Fibroblast of mammary gland (primary cell): Measurements from ENCODE around the gene RNF125.
"Not testable (repeated sequence)": the region's sequence is repeated elsewhere in the genome, so short reads cannot be mapped to it uniquely, and the experiment has no call there.

Experiments
- DNase-seq: peaks from one replicate; pipeline ENCODE4 v3.0.0-alpha.2; 2010; ENCODE audit warnings: low read depth
- H3K4me3 ChIP-seq: 2 replicates; pipeline ENCODE4 v1.5.1; 2011; ENCODE audit warnings: low read depth, mild to moderate bottlenecking, low read length, moderate library complexity; ENCODE audit not compliant: control insufficient read depth
- TF ChIP-seq, protein P1 (sequence below): conservative IDR thresholded peaks from 2 replicates; pipeline ENCODE4 v1.5.1; 2011; ENCODE audit warnings: low read depth, low read length, inconsistent platforms; ENCODE audit not compliant: control insufficient read depth, insufficient read depth

The RNF125 gene

DNA sequence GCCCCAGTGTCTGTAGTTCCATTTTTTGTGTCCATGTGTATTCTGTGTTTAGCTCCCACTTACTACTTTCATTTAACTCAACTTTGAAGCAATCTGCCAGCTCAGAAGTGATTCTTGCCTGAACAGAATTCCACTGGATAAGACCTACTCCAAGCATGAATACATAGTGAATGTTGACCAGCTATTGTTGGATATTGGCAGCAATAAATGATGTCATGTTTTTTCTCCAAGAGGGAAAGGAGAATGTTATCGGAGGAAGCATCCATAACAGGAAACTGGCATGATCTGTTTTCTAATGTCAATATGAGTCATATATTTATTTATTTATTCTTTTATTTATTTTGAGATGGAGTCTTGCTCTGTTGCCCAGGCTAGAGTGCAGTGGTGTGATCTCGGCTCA, 38.9 kb upstream of the RNF125 start:
- H3K4me3 ChIP-seq = no peak overlapping the region
- TF ChIP-seq, protein P1, sequence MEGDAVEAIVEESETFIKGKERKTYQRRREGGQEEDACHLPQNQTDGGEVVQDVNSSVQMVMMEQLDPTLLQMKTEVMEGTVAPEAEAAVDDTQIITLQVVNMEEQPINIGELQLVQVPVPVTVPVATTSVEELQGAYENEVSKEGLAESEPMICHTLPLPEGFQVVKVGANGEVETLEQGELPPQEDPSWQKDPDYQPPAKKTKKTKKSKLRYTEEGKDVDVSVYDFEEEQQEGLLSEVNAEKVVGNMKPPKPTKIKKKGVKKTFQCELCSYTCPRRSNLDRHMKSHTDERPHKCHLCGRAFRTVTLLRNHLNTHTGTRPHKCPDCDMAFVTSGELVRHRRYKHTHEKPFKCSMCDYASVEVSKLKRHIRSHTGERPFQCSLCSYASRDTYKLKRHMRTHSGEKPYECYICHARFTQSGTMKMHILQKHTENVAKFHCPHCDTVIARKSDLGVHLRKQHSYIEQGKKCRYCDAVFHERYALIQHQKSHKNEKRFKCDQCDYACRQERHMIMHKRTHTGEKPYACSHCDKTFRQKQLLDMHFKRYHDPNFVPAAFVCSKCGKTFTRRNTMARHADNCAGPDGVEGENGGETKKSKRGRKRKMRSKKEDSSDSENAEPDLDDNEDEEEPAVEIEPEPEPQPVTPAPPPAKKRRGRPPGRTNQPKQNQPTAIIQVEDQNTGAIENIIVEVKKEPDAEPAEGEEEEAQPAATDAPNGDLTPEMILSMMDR = no peak
- DNase-seq = no peak

DNA sequence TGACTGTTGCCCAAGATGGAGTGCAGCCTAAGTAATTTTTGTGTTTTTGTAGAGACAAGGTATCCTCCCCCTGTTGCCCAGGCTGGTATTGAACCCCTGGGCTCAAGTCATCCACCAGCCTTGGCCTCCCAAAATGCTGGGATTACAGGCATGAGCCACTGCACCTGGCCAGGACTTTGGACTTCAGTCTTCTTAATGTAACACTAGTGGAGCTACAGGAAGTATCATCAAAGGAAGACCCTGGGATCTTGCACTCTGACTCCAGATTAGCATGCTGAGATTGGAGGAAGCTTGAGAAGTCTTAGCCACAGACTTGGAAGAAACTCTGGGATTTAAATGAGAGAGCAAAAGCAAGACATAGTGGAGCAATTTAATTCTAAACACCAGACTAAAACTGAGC, 37.8 kb upstream of the RNF125 start:
- no peak overlapping the region for H3K4me3 ChIP-seq
- no peak for DNase-seq
- TF ChIP-seq, protein P1 = no peak

DNA sequence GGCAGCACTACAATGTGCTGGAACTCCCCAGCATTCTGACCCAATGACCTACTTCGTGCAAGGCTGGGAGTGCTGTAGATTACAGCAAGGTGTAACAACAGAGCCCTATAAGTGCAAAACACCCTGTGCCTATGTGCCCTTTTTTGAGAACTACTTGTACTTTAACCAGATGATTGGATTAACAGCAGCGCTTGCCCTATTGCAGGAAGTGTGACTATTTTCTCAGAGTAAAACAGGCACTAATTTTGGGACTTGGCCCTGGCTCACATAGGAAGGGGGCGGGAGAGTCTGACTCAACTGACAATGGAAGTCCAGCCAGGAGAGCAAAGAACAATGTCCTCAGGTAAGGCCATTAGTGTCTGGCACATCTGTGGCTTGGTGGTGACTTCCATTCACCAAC, 35.6 kb upstream of the RNF125 start:
- TF ChIP-seq, protein P1 = no peak
- no peak for DNase-seq
- no peak overlapping the region for H3K4me3 ChIP-seq

DNA sequence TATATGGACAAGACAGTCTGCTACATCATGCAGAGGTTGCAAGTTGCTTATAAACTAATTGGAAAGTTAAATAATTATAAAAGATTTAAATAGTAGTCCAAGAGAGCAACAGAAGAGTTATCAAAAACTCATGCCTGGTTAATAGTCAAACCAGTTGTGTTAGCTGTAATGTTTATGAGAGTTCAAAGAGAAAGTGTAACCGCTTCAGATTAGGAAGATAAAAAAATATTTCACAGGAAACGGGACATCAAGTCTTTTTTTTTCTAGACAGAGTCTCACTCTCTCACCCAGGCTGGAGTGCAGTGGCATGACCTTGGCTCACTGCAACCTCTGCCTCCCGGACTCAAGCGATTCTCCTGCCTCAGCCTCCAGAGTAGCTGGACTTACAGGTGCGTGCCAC, 34.6 kb upstream of the RNF125 start:
- DNase-seq = no peak
- TF ChIP-seq, protein P1 = no peak

DNA sequence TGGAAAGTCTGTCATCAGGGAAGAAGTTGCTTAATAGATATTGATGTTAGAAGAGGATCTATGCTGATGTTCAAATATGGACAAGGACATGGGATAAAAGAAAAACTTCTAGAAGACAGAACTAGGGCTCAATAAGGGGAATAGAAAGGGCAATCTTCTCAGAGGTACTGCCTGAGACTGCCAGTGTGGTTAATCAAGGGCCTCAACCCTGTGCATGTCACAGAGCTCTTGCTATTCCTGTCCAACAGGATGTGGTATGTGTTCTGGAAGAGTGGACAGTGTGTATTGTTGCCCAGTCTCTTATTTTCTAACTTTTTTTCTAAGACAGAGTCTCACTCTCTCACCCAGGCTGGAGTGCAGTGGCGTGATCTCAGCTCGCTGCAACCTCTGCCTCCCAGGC, 27.8 kb upstream of the RNF125 start:
- H3K4me3 ChIP-seq = no peak overlapping the region
- no peak for DNase-seq
- TF ChIP-seq, protein P1 = no peak

More for the DNA sequence above, 34.6 kb upstream of the RNF125 start:
- no peak overlapping the region for H3K4me3 ChIP-seq

DNA sequence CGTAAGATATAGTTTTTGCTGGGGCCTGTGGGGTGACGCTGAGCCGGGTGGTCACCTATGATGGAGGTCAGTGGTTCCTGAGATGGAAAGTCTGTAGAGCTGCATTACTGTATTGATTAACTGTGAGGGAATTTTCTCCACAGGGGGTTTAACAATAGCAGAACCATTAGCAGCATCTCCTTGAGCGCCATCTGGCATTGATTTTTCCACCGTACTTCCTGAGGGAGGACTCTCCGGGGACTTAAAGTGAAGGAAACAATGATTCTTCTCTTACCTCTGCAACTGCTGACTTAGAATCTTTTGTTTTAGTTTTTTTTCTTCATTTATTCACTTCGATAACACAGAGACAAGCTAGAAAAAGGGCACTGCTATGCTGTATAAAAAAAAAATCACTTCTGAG, 22.6 kb upstream of the RNF125 start:
- H3K4me3 ChIP-seq = no peak overlapping the region
- DNase-seq = peak; percentile 10
- TF ChIP-seq, protein P1 = no peak

DNA sequence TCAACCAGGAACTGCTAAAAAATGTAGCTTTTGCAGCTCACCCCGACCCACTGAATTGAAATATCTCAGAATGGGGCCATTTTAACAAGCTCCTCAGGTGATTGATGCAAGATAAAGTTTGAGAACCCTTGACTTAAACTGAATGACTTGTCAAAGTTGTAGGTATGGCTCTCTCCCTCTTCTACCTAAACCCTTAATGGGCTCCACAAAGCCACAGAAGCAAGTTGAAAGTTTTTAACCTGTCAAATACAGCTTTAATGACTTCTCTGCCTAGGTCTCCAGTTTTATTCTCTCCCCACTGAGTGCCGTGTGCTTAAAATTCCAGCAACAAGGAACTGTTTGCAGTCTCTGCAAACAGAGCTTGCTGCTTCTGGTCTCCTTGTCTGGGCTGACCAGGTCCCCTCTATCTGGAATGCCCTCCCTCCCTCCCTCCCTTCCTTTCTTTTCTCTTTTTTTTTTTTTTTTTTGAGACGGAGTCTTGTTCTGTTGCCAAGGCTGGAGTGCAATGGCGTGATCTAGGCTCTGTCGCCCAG, 19.7 kb upstream of the RNF125 start:
- H3K4me3 ChIP-seq = no peak overlapping the region
- TF ChIP-seq, protein P1 = no peak

DNA sequence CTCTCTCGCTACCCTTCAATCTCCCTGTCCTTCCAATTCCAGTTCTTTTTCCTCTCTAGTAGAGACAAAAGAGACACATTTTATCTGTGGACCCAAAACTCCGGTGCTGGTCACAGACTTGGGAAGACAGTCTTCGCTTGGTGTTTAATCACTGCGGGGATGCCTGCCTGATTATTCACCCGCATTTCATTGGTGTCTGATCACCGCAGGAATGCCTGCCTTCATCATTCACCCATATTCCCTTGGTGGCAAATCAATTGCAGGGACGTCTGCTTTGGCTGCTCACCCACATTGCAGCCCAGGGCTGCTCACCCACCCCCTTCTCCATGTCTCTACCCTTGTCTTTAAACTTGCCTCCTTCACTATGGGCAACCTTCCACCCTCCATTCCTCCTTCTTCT, 17.5 kb upstream of the RNF125 start:
- not testable (repeated sequence) for H3K4me3 ChIP-seq, DNase-seq

More for the DNA sequence above, 19.7 kb upstream of the RNF125 start:
- DNase-seq = no peak

DNA sequence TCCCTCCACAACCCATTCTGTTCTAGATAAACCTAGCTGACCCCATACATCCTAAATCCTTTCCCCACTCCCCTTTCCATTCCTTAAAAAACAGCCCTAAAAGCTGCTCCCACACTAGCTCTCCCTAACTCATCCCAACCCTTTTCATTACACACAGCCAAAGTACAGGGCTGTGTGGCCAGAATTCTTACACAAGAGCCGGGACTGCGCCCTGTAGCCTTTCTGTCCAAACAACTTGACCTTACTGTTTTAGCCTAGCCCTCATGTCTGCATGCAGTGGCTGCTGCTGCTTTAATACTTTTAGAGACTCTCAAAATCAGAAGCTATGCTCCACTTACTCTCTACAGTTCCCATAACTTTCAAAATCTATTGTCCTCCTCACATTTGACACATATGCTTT, 14.8 kb upstream of the RNF125 start:
- not testable (repeated sequence) for DNase-seq, H3K4me3 ChIP-seq
